ENCODE data around the gene DOCK8. TPM values are rescaled to one million over a fixed set of nuclear protein-coding genes. Genes with fewer than 3 reads are reported as not detected.

Gene DOCK8
- total RNA-seq, 1 donor from 2014 or later = 8.9 TPM

DNA sequence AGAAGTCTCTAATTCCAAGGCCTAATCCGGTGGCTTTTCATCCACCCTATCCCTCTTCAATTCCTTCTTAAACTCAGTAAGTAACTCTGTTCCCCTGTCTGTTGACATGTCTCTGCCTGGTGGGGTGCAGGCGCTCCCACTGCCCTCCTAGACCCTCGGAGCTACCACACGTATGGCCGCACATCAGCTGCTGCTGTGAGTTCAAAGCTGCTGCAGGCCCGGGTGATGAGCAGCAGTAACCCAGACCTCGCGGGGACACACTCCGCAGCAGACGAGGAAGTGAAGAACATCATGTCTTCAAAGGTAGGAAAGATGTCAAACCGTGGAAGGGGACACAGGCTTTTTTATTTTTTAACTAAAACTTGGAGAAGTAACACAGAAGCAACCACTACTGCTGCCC, 167.7 kb downstream of the DOCK8 start:
- DNase-seq (ENCODE audit: low spot score in 2 of 2) = no peak
- intact Hi-C loops (cut with DNase I) = loop anchor here (5.0 kb wide), 1 partner anchor 170 kb away; no protein-coding TSS in a partner anchor

DNA sequence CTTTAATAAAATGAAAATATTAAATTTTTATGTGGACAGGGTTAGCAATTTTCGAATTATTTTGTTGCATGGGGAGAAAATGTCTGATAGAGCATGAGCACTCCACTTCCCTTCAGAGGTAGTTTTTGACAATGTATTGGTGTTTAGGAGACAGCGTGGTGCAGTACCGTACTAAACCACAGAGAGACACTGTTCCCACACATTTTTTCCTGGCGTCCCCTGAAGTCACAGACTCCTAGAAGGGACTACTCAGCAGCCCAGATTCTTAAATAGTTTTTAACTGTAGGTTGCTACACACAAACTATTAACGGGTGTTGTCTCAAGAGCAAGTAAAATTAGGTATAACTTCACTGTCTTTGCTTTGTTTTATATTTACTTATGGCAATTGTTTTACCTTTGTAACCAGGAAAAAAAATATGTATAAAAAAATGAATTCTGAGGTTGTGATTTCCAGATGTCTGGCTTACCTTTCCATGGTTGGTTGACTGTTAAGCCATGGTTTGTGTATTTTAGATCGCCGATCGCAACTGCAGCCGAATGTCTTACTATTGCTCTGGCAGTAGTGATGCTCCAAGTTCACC, 171.2 kb downstream of the DOCK8 start:
- H3K27ac ChIP-seq = no peak overlapping the region
- no peak for DNase-seq (ENCODE audit: low spot score in 2 of 2)
- no peaks in the 10 kb centered on the region for H3K36me3 ChIP-seq
- H3K4me3 ChIP-seq = no peak overlapping the region
- intact Hi-C loops (cut with DNase I) = loop anchor here (2.0 kb wide), 2 partner anchors 421 to 623 kb away; no protein-coding TSS in a partner anchor
- TF ChIP-seq, protein P1, sequence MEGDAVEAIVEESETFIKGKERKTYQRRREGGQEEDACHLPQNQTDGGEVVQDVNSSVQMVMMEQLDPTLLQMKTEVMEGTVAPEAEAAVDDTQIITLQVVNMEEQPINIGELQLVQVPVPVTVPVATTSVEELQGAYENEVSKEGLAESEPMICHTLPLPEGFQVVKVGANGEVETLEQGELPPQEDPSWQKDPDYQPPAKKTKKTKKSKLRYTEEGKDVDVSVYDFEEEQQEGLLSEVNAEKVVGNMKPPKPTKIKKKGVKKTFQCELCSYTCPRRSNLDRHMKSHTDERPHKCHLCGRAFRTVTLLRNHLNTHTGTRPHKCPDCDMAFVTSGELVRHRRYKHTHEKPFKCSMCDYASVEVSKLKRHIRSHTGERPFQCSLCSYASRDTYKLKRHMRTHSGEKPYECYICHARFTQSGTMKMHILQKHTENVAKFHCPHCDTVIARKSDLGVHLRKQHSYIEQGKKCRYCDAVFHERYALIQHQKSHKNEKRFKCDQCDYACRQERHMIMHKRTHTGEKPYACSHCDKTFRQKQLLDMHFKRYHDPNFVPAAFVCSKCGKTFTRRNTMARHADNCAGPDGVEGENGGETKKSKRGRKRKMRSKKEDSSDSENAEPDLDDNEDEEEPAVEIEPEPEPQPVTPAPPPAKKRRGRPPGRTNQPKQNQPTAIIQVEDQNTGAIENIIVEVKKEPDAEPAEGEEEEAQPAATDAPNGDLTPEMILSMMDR (IDR thresholded peaks at IDR 0.05) = peak; percentile 55 to 91 (median 89)
- H3K4me1 ChIP-seq = no peaks in the 10 kb centered on the region
- no peaks in the 10 kb centered on the region for H3K9me3 ChIP-seq
- H3K27me3 ChIP-seq = no peaks in the 10 kb centered on the region

More for the DNA sequence above, 167.7 kb downstream of the DOCK8 start:
- H3K4me1 ChIP-seq = no peaks in the 10 kb centered on the region
- no peak overlapping the region for H3K4me3 ChIP-seq
- H3K36me3 ChIP-seq = no peaks in the 10 kb centered on the region
- no peaks in the 10 kb centered on the region for H3K27me3 ChIP-seq
- H3K9me3 ChIP-seq = no peaks in the 10 kb centered on the region
- TF ChIP-seq, protein P1 (IDR thresholded peaks at IDR 0.05) = no peak
- H3K27ac ChIP-seq = no peak overlapping the region

DNA sequence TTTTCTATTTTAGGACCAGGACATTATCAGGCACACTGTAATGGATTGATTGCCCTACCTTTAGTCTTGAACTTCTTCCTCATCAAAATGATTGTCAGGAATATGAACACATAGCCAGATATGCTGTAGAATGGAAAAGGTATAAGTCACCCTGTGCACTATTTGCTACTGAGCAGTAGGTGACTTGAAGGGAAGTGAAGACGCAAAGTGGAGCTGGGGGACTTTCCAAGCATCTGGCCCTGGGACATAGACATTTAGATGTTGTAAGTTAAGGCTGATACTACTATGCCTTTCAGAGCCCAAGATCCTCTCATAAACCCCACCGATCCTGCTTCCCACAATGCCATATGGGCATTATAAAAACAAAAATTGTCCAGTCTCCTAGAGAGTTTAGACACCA, 174.5 kb downstream of the DOCK8 start:
- Histone ChIP-seq H3K4me1 (no peaks in the 10 kb centered on the region), H3K27ac (no peak overlapping the region), H3K4me3 (no peak overlapping the region), H3K9me3 (no peaks in the 10 kb centered on the region), H3K27me3 (no peaks in the 10 kb centered on the region), H3K36me3 (no peaks in the 10 kb centered on the region)
- TF ChIP-seq, protein P1 (IDR thresholded peaks at IDR 0.05) = no peak
- DNase-seq (ENCODE audit: low spot score in 2 of 2) = no peak
- intact Hi-C loops (cut with DNase I) = no loop called here

DNA sequence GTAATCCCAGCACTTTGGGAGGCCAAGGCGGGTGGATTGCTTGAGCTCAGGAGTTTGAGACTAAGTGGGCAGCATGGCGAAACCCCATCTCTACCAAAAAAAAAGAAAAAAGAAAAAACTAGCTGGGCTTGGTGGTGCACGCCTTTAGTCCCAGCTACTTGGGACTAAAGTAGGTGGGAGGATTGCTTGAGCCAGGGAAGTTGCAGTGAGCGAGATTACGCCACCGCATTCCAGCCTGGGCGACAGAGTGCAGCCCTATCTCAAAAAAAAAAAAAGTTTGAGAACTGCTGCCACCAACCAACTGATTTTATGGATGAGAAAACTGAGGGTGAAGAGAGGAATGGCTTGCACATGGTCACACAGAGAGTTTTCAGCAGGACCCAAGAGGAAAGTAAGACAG, 175.1 kb downstream of the DOCK8 start:
- Histone ChIP-seq H3K27me3 (no peaks in the 10 kb centered on the region), H3K36me3 (no peaks in the 10 kb centered on the region), H3K9me3 (no peaks in the 10 kb centered on the region), H3K27ac (no peak overlapping the region), H3K4me1 (no peaks in the 10 kb centered on the region), H3K4me3 (no peak overlapping the region)
- DNase-seq (ENCODE audit: low spot score in 2 of 2) = no peak
- intact Hi-C loops (cut with DNase I) = no loop called here
- TF ChIP-seq, protein P1 (IDR thresholded peaks at IDR 0.05) = no peak

DNA sequence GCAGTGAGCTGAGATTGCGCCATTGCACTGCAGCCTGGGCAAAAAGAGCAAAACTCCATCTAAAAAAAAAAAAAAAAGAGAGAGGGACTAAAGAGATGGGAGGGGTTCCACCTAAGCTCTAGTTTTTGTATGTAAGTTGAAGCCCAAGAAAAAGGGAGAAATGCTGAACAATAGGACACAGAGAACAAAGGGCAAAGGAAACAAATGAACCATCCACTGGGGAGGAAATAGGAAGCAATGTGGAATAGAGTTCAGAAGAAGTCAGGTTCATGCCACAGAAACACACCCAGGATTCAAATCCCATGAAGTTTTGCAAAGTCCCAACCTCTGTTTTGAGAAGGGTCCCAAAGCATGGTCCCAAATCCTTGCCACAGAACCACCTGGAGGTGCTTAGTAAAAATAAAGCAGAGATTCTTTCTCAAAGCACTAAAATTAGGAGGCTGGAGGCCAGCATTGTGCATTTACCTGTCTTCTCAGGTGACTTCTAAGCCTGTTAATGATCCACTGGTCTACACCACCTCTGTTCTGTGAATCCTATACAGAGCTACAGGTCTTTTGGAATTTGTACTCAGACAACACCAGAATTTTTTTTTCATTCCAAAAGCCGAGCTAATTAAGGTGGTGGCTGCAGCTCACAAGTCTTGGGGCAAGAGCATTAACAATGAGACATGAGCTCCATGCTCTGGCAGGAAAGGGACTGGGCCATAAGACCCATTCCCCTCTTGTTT, 177.6 kb downstream of the DOCK8 start:
- TF ChIP-seq, protein P1 (IDR thresholded peaks at IDR 0.05) = no peak
- no peaks in the 10 kb centered on the region for H3K36me3 ChIP-seq
- intact Hi-C loops (cut with DNase I) = no loop called here

More for the DNA sequence above, 177.6 kb downstream of the DOCK8 start:
- Histone ChIP-seq H3K27ac (no peak overlapping the region), H3K4me3 (no peak overlapping the region), H3K9me3 (no peaks in the 10 kb centered on the region), H3K27me3 (no peaks in the 10 kb centered on the region), H3K4me1 (no peaks in the 10 kb centered on the region)
- DNase-seq (ENCODE audit: low spot score in 2 of 2) = no peak

Data from ascending aorta (tissue), 2 donors.